T-helper 9 cell (primary cell): ENCODE measurements around the gene ZDHHC3.

Experiments used
- DNase-seq: peaks from one replicate; pipeline ENCODE4 v3.0.0-alpha.2; 2020
- total RNA-seq, 2 donors: gene quantifications; one replicate each; lab custom pipeline; 2026; lab: John Stamatoyannopoulos, UW

The ZDHHC3 gene, protein sequence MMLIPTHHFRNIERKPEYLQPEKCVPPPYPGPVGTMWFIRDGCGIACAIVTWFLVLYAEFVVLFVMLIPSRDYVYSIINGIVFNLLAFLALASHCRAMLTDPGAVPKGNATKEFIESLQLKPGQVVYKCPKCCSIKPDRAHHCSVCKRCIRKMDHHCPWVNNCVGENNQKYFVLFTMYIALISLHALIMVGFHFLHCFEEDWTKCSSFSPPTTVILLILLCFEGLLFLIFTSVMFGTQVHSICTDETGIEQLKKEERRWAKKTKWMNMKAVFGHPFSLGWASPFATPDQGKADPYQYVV
- 51.6 to 69.8 reads per million in 2 donors for total RNA-seq

DNA sequence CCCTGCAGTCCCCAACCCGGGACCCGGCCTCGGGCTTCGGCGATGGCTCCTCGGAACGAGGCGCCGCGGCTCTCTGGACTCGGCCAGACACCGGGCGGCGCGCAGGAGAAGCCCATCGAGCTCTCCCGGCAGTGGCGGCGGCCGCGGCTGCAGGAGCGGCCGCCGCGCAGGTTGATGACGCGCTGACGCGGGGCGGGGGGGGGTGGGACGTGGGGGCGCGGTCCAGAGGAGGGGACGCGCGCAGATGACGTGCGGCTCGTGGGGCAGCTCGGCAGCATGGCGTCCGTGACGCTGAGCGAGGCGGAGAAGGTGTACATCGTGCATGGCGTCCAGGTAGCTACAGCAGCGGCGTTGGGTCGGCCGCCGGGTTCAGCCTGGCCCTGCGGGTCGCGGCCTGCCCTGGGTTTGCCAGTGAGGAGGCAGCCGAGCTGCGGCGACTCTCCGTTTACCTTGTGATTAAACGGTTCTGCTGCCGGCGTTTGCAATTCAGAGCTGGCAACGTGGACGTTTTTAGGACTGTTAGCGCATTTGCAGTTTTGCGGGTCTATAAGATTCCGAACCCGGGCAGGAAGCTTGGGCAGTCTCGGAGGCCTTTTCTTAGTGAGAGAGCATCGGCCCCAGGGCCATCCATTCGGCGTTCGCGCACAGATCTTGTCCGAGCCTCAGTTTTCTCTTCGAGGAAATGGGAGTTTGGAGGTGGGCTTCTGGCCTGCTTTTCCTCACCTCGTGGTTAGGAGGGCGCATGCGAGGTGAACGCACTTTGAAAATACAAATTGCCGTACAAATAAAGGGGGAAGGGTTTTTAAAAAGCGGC, at the start of gene ZDHHC3, which contains the start of gene EXOSC7:
ZDHHC3 (minus strand) TSS at position 173 of the 814 bp plus-strand sequence. CDS start 16,738 bp downstream, outside the sequence.
EXOSC7 (plus strand) TSS at position 243 of the 814 bp plus-strand sequence; CDS start at position 277, 34 bp downstream.
- DNase-seq: peak; percentile 84

DNA sequence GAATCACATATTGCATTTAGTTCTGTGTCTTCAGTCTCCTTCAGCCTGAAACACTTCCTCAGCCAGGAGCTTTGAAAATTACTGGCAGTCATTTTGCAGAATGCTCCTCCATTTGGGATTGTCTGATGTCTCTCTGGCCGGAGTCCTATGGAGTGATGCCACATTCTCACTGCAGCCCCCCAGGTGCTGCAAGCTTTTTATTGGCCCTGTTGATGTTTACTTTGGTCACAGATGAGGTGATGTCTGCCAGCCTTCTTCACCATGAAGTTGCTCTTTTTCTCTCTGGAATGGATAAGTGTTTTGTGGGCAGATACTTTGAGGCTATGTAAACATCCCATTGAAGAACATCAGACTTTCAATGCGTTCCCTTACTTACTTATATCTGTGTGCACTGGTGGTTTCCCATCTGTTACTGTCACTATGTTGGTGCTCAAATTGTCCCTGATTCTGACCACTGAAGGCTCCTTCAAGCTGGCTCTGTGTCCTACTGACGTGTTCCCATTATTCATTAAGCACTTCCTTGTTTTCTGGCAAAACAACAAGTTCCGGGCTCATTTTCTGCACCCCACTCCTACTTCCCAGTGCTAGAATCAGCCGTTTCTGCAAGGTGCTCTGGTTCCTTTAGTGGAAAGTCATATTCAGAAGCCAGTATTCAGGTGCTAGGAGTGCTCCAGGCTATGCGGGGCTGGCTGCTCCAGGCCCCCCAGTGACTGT, 48.7 kb upstream of the ZDHHC3 start:
- DNase-seq: no peak

DNA sequence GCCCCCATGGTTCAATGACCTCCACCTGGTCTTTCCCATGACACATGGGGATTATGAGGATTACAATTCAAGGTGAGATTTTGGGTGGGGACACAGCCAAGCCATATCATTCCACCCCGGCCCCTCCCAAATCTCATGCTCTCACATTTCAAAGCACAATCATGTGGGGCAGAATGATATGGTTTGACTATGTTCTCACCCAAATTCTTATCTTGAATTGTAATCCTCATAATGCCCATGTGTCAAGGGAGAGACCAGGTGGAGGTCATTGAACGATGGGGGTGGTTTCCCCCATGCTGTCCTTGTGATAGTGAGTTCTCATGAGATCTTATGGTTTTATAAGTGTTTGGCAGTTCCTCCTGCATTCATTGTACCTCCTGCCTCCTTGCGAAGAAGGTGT, 47.7 kb upstream of the ZDHHC3 start:
- no peak for DNase-seq

DNA sequence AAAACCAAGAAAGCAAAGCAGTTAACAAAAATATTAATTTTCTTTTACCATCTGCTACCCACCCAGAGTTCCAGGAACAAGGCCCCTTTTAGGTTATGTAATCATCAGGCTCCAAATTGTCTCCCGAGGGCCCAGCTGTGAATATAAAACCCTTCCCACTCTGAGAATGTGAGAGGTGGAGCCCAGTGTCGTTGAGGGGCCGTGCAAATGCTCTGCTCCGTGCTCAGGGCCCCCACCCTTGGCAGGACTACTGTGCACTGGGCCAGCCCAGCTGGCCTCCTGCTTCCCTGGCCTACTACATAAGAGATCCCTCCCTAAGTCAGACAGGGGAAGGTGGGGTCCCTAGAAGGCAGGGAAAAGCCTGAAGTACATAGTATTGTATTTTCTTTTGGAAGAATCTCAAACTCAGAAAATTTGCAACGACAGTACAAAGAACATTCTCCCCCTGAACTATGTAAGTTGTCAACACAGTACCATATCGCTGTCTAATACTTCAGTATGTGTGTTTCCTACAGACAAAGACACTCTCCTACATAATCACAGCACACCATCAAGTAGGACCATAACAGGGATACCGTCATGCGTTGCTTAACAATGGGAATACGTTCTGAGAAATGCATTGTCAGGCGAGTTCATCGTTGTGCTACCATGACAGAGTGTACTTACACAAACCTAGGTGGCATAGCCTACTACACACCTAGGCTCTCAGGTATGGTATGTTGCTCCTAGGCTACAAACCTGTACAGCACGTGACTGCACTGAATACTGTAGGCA, 45.7 kb upstream of the ZDHHC3 start:
- DNase-seq: no peak

DNA sequence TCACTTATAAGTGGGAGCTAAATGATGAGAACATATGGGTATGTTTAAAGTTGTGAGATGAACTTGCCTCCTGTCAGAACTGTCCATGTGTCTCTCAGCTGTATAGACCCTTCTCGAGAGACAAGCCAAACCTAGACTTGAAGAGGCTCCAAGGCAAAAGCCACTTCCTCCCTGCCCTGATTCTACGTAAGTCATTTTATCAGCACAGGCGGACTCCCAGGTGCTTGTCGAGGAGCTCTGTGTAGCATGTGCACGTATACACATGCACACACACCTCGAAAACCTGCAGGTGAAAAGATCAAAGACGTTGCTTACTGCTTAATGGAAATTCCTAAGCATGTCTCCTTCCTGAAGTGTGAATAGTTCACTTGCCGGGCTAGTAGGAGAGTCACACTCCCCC, 44.6 kb upstream of the ZDHHC3 start:
- no peak for DNase-seq

DNA sequence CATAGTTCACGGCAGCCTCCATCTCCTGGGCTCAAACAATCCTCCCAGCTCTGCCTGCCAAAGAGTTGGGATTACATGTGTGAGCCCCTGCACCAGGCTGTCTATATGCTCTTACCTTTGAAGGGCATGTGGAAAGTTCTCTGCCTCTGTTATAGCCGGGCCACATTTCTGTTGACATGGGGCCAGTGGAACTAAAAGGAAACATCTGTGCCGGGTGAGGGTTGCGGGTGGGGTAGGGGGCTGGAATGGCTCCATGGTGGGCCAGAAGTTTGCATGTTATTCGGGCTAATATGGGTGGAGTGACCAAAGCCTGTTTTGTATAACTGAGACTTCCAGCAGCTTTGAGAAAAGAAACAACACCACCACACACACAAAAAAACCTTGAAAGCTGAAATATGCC, 41.8 kb upstream of the ZDHHC3 start:
- no peak for DNase-seq

DNA sequence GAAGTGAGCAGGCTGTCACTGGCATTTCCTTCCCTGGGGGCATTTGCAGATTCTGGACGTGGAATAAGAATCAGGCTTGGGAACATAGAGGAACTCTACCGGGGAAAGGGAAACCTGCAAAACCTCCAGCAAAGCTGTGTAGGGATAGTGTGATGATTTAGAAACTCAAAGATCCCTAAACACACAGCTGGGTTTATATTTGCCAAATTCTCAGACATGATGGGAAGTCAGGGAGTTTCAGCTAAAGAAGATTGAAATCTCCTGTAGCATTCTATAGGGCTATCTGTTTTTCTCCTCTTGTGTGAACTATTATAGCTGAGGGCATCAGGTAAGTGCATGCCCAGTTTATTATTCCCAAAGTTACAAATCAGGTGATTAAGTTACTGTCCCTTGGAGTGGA, 40.9 kb upstream of the ZDHHC3 start:
- no peak for DNase-seq

DNA sequence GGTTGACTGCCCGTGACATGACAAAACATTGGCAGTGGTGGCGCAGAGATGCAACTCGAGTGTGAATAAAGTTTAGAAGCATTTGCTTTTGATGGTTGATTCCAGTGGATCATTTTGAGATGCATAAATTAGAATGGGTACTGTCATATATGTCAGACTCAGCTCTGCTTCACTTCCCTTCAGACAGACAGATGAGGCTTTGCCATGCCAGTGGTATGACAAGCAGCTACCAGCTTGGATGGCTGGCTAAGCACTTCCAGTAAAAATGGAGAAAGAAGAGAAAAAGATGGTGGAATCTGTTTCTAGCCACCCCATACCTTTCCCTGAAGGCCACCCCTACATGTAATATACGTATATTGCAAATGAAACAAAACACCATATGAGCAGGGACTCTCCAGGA, 36.6 kb upstream of the ZDHHC3 start:
- DNase-seq: no peak

DNA sequence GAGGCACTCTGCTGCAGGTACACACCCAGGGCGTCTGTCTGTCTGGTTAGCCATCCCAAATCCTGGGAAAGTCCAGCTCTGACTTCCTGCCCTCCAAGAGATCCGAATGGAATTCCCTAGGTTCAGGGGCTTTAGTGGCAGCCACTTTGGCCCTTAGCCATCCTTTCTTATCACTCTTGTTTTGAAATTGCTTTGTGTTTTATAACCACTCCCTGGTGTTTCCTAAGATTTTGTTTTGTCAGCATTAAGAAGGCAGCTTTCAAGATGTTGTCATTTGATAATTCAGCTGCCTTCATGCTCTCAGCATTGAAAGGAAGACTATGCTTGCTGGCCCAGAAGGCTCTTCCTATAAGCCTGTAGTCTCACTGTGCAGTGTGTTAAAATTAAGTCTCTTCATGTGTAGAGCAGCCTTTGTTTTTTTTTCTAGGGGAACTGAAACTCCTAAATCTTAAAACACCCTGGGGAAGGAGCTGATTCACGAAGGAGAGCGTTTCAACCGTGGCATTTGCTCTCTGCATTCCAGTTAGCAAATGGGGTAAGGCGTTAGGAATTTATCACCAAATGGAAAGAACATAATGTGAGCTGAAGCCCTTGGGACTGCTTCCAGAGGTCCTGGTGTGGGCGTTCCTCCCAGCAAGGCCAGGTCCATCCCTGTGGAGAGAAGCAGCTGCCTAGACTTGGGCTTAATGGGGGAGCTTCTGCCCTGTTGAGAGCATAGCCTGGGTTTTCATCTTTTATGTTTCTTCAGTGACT, 36.0 kb upstream of the ZDHHC3 start:
- DNase-seq: no peak

DNA sequence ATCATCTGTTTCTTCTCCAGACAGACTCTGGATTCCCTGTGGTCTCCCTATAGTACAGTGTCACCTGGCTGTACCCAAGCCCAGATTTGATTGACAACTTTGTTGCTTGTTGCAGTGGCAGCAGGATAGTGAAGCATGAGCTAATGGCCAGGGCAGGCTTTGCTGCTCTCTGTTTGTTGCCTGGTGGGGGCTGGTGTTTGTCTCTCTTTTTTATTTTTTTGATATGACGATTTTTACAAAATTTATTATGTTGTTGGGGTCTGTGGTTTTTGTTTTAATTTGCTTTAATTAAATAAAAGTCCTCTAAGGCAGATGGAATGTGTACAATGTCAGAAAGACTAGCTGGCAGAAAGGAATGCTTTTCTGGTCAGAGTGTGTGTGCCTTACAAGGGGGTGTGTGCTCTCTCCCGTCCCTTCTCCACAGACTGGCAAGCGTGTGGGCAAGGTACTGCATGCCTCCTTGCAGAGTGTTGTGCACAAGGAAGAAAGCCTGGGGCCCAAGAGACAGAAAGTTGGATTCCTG, 34.9 kb upstream of the ZDHHC3 start:
- DNase-seq: no peak

DNA sequence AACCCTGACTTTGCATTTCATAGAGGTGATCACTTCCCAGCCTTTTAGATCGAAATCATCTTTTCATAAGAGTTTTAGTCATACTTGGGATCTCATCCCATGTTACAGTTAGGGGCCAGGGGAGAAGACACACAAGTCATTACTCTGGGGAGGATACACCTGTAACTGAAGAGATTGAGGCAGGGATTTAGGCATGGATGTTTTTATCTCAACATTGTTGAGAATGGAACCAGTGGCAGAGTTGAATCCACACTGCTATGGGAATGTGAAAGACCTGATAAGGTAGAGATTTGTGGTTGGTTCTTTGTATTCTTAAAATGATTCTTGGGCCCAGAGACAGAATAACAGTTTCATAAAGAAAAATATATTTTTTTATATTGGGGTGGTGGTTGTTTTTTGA, 33.9 kb upstream of the ZDHHC3 start:
- no peak for DNase-seq

DNA sequence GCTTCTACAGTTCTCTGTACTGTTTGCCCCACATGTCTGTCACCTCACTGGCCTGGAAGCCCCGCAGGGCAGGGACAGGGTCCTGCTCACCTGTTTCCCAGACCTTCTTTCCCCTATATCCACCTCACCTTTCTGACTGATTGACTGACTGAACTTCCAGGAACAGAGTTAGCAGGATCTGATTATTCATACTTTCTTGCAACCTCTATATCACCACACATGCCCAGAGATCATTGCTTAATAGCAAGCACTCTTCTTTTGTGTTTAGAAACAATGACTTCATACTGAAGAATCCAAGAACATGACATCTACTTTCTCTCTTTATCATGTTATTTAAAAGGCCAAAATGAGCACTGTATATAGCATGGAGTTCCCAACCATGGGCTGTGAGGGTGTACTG, 32.1 kb upstream of the ZDHHC3 start:
- no peak for DNase-seq

DNA sequence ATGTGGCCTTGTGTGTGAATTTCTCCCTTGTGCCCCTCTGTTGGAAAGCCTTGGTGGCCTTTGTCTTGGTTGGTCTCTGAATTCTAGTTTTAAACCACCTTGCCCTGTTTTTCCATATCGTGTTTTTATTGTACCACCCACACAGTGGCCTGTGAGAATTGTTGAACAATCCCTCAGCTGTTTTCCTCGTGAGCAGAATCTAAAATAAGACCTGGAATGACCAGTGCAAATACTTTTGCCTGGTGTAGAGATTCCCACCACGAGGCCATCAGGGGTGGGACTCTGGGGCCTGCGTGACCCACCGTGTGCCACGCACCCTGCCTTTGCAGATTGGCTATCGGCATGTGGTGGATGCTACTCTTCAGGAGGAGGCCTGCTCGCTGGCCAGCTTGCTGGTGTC, 31.1 kb upstream of the ZDHHC3 start:
- no peak for DNase-seq

DNA sequence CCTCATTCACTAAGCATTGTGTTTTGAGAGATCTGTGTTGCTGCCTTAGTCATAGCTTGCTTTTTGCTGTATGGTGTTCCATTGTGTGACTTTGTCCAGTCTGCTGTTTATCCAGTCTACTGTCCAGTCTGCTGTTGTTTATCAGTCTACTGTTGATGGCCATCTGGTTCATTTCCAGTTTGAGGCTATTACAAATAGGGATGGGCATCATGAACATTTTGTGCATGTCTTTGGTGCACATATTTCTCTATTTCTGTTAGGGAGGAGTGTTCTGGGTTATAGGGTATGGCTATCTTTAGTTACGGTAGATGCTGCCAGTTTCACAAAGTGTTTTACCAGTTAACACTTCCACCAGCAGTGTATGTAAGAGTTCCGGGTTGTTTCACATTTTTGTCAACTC, 27.9 kb upstream of the ZDHHC3 start:
- no peak for DNase-seq

DNA sequence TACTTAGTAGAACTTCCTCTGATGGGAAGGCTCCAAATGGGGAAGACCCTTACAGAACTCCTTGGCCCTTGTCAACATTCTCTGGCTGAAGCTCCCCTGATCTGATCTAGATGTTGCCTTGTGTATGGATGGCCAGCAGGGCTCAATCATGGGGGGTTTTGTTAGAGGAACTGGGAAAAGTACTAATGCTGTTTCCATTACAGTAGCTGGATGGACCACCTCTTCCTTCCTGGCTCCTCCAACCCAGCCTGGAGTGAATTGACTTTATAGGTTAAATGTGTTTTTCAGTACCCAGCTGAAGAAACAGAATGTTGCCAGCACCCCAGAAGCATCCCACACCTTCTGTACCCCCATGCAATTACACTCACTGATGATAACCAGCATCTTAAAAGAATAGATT, 27.4 kb upstream of the ZDHHC3 start:
- no peak for DNase-seq

DNA sequence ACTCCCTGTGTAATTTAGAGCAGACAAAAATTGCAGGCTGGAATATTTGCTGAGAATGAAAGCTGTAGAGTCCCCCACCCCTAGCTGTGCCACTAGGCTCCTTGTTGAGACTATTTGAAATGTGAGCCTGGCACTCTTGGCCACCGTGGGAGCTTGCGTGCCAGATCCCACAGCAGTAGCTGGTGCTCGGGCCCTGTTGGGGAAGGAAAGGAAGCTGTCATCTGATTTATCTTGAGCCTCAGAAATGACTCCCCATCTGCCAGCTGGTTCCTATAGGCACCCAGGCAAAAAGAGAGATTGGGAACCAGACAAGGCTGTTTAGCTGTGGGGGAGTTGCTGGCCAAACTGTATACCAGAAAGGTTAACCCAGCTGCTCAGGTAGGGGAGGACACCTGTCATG, 26.7 kb upstream of the ZDHHC3 start:
- DNase-seq: no peak

DNA sequence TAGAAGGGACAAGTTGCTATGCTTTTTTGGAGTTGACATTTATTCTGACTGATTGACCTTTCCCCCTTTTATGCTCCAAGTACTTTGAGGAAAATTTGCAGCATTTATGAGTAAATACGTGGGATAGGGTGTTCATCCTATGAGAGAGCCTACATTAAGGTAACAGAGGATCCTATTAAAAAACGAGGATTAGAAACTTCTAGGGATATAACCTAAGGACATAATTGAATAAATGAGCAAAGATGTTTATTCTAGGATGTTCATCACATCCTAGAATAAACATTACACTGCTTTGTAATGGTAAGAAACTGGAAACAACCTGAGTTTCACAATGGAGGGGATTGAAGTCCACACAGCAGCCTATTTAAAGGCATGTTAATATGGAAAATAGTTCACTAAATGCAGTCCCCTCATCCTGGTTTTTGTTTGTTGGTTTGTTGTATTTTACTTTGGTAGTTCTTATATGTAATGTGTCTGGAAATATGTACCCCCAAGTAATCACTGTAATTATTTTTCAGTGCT, 26.2 kb upstream of the ZDHHC3 start:
- DNase-seq: no peak

DNA sequence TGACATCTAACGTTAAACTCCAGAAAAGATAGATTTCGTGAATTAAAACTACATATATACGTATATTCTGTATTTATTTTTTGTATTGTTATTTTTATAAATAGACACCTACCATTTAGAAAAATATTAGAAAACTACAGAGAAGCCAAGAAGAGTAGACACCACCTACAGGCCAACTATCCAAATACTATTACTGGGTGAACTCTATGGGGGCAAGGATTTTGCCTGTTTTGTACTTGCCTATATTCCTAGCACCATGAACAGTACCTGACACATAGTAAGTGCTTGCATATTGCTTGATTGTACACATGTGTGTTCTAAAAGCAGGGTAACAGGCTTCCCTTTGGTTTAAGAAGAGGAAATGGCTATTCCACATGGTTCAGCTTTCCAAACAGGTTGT, 25.8 kb upstream of the ZDHHC3 start:
- no peak for DNase-seq

DNA sequence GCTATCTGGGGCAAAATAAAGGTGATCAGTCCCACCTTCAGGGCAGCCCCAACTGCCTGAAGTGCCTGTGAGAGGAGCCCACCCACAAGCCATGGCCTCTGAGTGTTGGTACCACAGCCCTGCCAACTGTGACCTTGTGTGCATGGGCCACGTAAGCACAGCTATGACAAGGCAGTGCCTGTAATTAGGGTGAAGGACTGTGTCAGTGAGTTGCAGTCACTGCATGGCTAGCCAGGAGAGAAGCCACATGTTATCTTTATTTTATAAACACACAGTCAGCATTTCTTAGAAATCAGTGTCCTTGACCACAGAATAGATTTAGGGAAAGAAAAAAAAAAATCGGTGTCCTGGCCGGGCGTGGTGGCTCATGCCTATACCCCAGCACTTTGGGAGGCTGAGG, 24.8 kb upstream of the ZDHHC3 start:
- DNase-seq: no peak

DNA sequence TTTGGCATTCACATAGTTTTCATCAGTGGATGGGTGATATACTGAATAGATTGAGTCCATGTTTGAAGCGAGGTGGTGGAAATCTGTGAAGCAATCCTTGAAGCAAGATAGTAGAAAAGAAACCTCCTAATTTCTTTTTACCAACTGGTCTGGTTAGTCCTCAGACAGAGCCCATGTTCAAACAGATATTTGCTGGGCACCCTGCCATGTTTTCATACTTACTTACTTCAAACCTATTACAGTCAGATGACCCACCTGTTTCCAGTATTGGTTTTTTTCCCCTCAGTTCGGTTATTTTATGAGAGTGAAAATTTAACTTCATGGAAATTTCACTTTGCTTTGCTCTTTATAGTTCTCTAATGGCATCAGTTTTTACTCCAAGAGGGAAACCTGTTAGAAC, 23.8 kb upstream of the ZDHHC3 start:
- DNase-seq: no peak

DNA sequence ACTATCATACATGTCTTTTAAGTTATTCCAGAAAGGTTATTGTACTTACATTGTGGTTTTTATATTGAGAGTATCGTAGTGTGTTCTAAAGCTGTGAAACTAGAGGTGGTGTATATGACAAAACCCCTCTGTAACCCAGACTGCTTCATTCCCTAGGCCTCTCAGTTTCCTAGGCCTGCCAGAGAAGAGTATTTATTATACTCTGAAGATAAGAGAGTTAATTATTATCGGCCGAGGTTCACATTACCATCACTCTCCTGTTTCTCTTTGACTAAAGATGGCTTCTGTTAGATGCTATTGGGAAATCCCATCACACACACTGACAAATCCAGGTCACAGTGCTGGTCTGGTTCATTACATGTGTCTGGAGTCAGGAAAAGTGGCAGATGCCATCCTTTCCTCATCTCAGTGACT, 20.6 kb upstream of the ZDHHC3 start:
- DNase-seq: no peak
